ENCODE results near the gene EXOC3L1.

DNA sequence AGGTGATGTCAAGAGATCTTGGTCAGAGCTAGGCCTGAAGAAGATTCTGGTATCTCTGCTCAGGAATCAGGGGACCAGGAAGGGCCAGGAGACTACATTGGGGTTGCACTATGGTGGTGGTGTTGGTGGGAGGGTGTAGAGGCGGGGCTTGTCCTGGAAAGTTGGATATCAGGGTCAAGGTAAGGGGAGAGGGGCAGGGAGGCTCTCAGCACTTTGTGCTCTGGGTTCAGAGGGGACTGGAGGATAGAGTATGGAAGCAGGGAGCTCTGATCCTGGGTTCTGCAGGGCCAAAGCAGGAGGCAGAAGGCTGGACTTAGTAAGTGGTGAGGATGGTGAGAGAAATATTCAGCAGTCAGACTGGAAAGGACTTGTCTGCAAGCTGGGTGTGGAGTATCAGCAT is 16.6 kb downstream of the EXOC3L1 start:
- TF ChIP-seq, protein P1, sequence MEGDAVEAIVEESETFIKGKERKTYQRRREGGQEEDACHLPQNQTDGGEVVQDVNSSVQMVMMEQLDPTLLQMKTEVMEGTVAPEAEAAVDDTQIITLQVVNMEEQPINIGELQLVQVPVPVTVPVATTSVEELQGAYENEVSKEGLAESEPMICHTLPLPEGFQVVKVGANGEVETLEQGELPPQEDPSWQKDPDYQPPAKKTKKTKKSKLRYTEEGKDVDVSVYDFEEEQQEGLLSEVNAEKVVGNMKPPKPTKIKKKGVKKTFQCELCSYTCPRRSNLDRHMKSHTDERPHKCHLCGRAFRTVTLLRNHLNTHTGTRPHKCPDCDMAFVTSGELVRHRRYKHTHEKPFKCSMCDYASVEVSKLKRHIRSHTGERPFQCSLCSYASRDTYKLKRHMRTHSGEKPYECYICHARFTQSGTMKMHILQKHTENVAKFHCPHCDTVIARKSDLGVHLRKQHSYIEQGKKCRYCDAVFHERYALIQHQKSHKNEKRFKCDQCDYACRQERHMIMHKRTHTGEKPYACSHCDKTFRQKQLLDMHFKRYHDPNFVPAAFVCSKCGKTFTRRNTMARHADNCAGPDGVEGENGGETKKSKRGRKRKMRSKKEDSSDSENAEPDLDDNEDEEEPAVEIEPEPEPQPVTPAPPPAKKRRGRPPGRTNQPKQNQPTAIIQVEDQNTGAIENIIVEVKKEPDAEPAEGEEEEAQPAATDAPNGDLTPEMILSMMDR (IDR thresholded peaks at IDR 0.05 in 4 of 5, conservative IDR thresholded peaks at IDR 0.05 in 1 of 5) = no peak
- TF ChIP-seq POLR2A (IDR thresholded peaks at IDR 0.05) = no peak

Data from gastrocnemius medialis (tissue), 4 donors.